OCI-LY1 (cell line): Measurements from ENCODE around the gene AKR7A2.

ENCODE experiments used
- H2AFZ ChIP-seq: fragments of 200-600 bp; sonication (generic), shearing (Covaris generic); 2 replicates; pipeline ENCODE4 v1.6.0; 2014; ENCODE audit warnings: antibody characterized with exemption, mild to moderate bottlenecking, low read length
- H3F3A ChIP-seq: fragments of 200-600 bp; sonication (generic), shearing (Covaris generic); 2 replicates; pipeline ENCODE4 v1.6.0; 2014; ENCODE audit warnings: mild to moderate bottlenecking, antibody characterized with exemption, low read length, moderate library complexity; ENCODE audit not compliant: insufficient read depth
- H3K27ac ChIP-seq: fragments of 200-600 bp; sonication (generic); 2 replicates; pipeline ENCODE4 v1.5.1; 2014; ENCODE audit warnings: low read length, mixed run types, mild to moderate bottlenecking, low read depth; ENCODE audit not compliant: poor library complexity, severe bottlenecking
- H3K27me3 ChIP-seq: fragments of 200-600 bp; sonication (generic); 2 replicates; pipeline ENCODE4 v1.6.0; 2014; ENCODE audit warnings: antibody characterized with exemption, mild to moderate bottlenecking, low read length, moderate library complexity; ENCODE audit not compliant: insufficient read depth
- H3K36me3 ChIP-seq: fragments of 200-600 bp; sonication (generic); 2 replicates; pipeline ENCODE4 v1.6.1; 2014; ENCODE audit warnings: mild to moderate bottlenecking, antibody characterized with exemption, low read length, moderate library complexity, mixed read lengths; ENCODE audit not compliant: insufficient read depth
- H3K4me1 ChIP-seq: fragments of 200-600 bp; sonication (generic); 2 replicates; pipeline ENCODE4 v1.5.1; 2014; ENCODE audit warnings: mild to moderate bottlenecking, low read length, moderate library complexity; ENCODE audit not compliant: insufficient read depth, severe bottlenecking
- H3K4me2 ChIP-seq: fragments of 200-600 bp; sonication (generic), shearing (Covaris generic); 2 replicates; pipeline ENCODE4 v1.6.1; 2014; ENCODE audit warnings: low read length
- H3K4me3 ChIP-seq: fragments of 200-600 bp; sonication (generic); 2 replicates; pipeline ENCODE4 v1.5.1; 2014; ENCODE audit warnings: low read length, low read depth, mild to moderate bottlenecking, mixed read lengths; ENCODE audit not compliant: poor library complexity, severe bottlenecking
- H3K79me2 ChIP-seq: fragments of 200-600 bp; shearing (Covaris generic); 2 replicates; pipeline ENCODE4 v1.6.1; 2016; ENCODE audit warnings: mixed run types, low read length, mixed read lengths; ENCODE audit not compliant: insufficient read depth
- H3K9ac ChIP-seq: fragments of 200-600 bp; sonication (generic), shearing (Covaris generic); 2 replicates; pipeline ENCODE4 v1.6.1; 2014; ENCODE audit warnings: mild to moderate bottlenecking, low read length, mixed read lengths
- H3K9me2 ChIP-seq: fragments of 200-600 bp; sonication (generic), shearing (Covaris generic); 2 replicates; pipeline ENCODE4 v1.6.1; 2014; ENCODE audit warnings: low read depth, mild to moderate bottlenecking, low read length, mixed read lengths
- H3K9me3 ChIP-seq: fragments of 200-600 bp; shearing (Covaris generic); 2 replicates; pipeline ENCODE4 v1.6.1; 2014; ENCODE audit warnings: low read length, mixed read lengths
- H4K20me1 ChIP-seq: fragments of 200-600 bp; sonication (generic), shearing (Covaris generic); 2 replicates; pipeline ENCODE4 v1.6.0; 2016; ENCODE audit warnings: mild to moderate bottlenecking, low read length; ENCODE audit not compliant: insufficient read depth
- EZH2 ChIP-seq: fragments of 200-600 bp; sonication (generic), shearing (Covaris generic); IDR thresholded peaks from 2 replicates; pipeline ENCODE4 v1.8.0; 2017; ENCODE audit warnings: borderline replicate concordance, mixed run types, mild to moderate bottlenecking, antibody characterized with exemption, low read length, moderate library complexity, mixed read lengths
- TF ChIP-seq, protein P1 (sequence below): fragments of 200-600 bp; sonication (generic), shearing (Covaris generic); IDR thresholded peaks from 2 replicates; pipeline ENCODE4 v1.5.1; 2017; ENCODE audit warnings: mild to moderate bottlenecking, antibody characterized with exemption, low read length, moderate library complexity, mixed read lengths

Gene AKR7A2

DNA sequence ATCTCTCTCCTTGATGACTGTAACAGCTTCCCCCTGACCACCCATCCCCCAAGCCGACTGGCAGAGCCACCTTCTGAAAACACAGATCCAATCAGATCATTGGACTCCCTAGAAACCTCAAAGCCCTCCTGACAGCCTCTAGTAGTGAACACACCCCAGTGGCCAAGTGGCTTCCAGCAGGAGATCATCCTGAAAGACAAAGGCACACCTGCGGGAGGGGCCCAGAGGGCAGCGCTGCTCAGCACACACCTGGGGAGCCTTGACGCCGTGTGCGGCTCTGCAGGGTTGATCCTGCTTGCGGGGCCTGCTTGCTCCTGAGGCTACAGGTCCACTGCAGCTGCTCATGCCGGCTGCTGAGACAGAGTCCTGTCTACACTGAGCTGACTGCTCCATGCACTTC is 41.7 kb upstream of the AKR7A2 start:
- Histone ChIP-seq H3K27me3 (no peaks in the 10 kb centered on the region), H3K4me2 (no peak overlapping the region), H4K20me1 (no peaks in the 10 kb centered on the region), H2AFZ (no peak overlapping the region), H3K27ac (no peak overlapping the region), H3F3A (no peaks in the 10 kb centered on the region), H3K4me1 (peaks cover 18% of the 10 kb centered on the region), H3K9me2 (no peaks in the 10 kb centered on the region), H3K9me3 (no peaks in the 10 kb centered on the region), H3K4me3 (no peak overlapping the region), H3K79me2 (no peaks in the 10 kb centered on the region), H3K36me3 (peaks cover 30% of the 10 kb centered on the region), H3K9ac (no peak overlapping the region)
- TF ChIP-seq, protein P1, sequence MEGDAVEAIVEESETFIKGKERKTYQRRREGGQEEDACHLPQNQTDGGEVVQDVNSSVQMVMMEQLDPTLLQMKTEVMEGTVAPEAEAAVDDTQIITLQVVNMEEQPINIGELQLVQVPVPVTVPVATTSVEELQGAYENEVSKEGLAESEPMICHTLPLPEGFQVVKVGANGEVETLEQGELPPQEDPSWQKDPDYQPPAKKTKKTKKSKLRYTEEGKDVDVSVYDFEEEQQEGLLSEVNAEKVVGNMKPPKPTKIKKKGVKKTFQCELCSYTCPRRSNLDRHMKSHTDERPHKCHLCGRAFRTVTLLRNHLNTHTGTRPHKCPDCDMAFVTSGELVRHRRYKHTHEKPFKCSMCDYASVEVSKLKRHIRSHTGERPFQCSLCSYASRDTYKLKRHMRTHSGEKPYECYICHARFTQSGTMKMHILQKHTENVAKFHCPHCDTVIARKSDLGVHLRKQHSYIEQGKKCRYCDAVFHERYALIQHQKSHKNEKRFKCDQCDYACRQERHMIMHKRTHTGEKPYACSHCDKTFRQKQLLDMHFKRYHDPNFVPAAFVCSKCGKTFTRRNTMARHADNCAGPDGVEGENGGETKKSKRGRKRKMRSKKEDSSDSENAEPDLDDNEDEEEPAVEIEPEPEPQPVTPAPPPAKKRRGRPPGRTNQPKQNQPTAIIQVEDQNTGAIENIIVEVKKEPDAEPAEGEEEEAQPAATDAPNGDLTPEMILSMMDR, result no peak

GRCh38 chr1:19352839-19353238 is 40.9 kb upstream of the AKR7A2 start:
- no peaks in the 10 kb centered on the region for H3K79me2 ChIP-seq
- H3K9ac ChIP-seq, result no peak overlapping the region
- no peaks in the 10 kb centered on the region for H3K27me3 ChIP-seq
- no peak overlapping the region for H3K4me2 ChIP-seq
- H3K27ac ChIP-seq, result no peak overlapping the region
- peaks cover 30% of the 10 kb centered on the region for H3K36me3 ChIP-seq
- no peak overlapping the region for H2AFZ ChIP-seq
- H3K4me1 ChIP-seq, result peaks cover 26% of the 10 kb centered on the region
- TF ChIP-seq EZH2, result no peak
- TF ChIP-seq, protein P1, result no peak
- no peak overlapping the region for H3K4me3 ChIP-seq
- no peaks in the 10 kb centered on the region for H3F3A ChIP-seq
- H3K9me2 ChIP-seq, result no peaks in the 10 kb centered on the region
- no peaks in the 10 kb centered on the region for H4K20me1 ChIP-seq
- no peaks in the 10 kb centered on the region for H3K9me3 ChIP-seq

DNA sequence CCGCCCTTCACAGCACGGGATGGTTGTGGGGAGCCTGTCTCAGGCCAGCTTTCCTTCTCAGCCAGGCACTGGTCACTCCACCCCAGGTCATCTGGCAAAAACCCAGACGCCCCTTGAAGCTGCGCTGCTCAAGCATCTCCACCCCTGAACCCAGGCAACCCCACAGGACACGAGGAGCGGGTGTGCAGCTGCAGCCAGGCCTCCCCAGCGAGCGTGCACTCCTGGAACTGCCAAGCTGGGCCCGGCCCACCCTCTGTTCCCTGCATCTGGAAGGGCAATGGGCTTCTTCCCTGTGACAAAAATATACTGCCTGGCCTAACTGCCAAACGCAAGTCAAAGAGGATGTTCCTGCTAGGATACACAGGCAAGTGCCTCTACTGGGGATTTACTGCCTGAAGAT is 39.9 kb upstream of the AKR7A2 start:
- H4K20me1 ChIP-seq, result no peaks in the 10 kb centered on the region
- peaks cover 35% of the 10 kb centered on the region for H3K4me1 ChIP-seq
- H3K27ac ChIP-seq, result no peak overlapping the region
- TF ChIP-seq, protein P1, result no peak
- TF ChIP-seq EZH2, result no peak
- H3F3A ChIP-seq, result no peaks in the 10 kb centered on the region
- peaks cover 30% of the 10 kb centered on the region; the same call in 1 of the 2 replicates for H3K36me3 ChIP-seq
- H3K79me2 ChIP-seq, result no peaks in the 10 kb centered on the region
- no peak overlapping the region for H3K4me2 ChIP-seq
- no peaks in the 10 kb centered on the region for H3K9me3 ChIP-seq
- H3K9me2 ChIP-seq, result no peaks in the 10 kb centered on the region
- H3K9ac ChIP-seq, result no peak overlapping the region
- no peaks in the 10 kb centered on the region for H3K27me3 ChIP-seq
- no peak overlapping the region for H3K4me3 ChIP-seq
- no peak overlapping the region for H2AFZ ChIP-seq
